Vagina (tissue), 2 donors: ENCODE measurements around the gene POLR2E. TPM values are rescaled to one million over a fixed set of nuclear protein-coding genes. Genes with fewer than 3 reads are reported as not detected.

ENCODE experiments used
- DNase-seq, 2 donors: peaks; one replicate each; pipeline ENCODE4 v3.0.0-alpha.2; 2017; ENCODE audit errors: extremely low spot score in 2 of 2
- H3K27ac ChIP-seq: fragments of 200-600 bp; sonication (generic); one replicate; pipeline ENCODE4 v1.5.1; 2019
- H3K27me3 ChIP-seq: fragments of 200-600 bp; sonication (generic); one replicate; pipeline ENCODE4 v1.5.1; 2019
- H3K36me3 ChIP-seq, 2 donors: fragments of 200-600 bp; sonication (generic); one replicate each; pipeline ENCODE4 v1.5.1; 2017 to 2019
- H3K4me1 ChIP-seq: fragments of 200-600 bp; sonication (generic); one replicate; pipeline ENCODE4 v1.5.1; 2019
- H3K4me3 ChIP-seq, 2 donors: fragments of 200-600 bp; sonication (generic); 1 replicate in 1 of 2; 2 replicates in 1 of 2; pipeline ENCODE4 v1.5.1; 2016 to 2019
- H3K9me3 ChIP-seq: fragments of 200-600 bp; sonication (generic); one replicate; pipeline ENCODE4 v1.5.1; 2019
- POLR2A ChIP-seq, 2 donors: fragments of 450-650 bp; IDR thresholded peaks; one replicate each; pipeline ENCODE4 v1.6.1; 2017; ENCODE audit warnings: antibody characterized with exemption in 2 of 2, mild to moderate bottlenecking in 2 of 2, moderate library complexity in 2 of 2
- POLR2AphosphoS5 ChIP-seq, 2 donors: sonication (generic); formaldehyde crosslinking; IDR thresholded peaks; one replicate each; pipeline ENCODE4 v1.9.0; 2017; ENCODE audit warnings: antibody characterized with exemption in 2 of 2, mild to moderate bottlenecking in 2 of 2, low read depth in 1 of 2; ENCODE audit not compliant: insufficient read depth in 1 of 2
- intact Hi-C: fragments of 100-400 bp; cut with DNase I; formaldehyde crosslinking; loops from one replicate; pipeline ENCODE4 v1.15.1; 2023
- total RNA-seq: library from RNA; depleted of rRNA; stranded (reverse); fragments of >200 nt; gene quantifications from one replicate; pipeline ENCODE4 v1.2.3, GENCODE V29; 2016
- TF ChIP-seq, protein P1 (sequence below), 3 experiments: fragments of 450-650 bp in 2 of 3; fragments of 200-600 bp in 1 of 3; sonication (generic) in 1 of 3; IDR thresholded peaks; one replicate each; pipeline ENCODE4 v1.5.1; 2017 to 2019; ENCODE audit warnings: antibody characterized with exemption in 3 of 3, mild to moderate bottlenecking in 2 of 3, moderate library complexity in 2 of 3

Gene POLR2E
- total RNA-seq, 1 donor from 2014 or later, result 83.7 TPM

DNA sequence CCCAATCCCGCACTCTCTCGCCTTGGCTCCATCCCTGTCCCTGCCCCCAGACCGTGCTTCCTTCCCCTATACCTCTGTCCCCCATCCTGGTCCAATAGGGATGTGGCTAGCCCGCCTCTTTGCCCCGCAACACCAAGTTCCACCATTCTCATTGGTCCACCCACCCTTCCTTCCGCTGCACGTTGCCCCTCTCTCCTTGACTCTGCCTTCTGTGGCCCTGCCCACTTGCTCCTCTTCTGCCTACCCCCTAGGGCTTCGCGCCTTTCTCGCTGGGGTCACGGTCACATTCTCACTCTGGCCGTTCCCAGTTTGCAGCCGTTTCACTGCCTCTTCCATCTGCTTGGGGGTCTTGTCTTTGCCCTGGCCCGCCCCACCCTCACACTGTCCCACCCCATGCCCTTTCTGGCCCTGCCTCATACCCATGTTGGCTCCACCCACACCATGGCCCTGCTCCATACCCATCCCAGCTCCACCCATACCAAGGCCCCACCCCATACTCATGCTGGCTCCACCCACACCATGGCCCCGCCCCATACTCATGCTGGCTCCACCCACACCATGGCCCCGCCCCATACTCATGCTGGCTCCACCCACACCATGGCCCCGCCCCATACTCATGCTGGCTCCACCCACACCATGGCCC lies 32.7 kb downstream of the POLR2E start:
- Histone ChIP-seq H3K4me3 (no peak overlapping the region), H3K27ac (no peak overlapping the region), H3K36me3 (peaks cover 0 to 5% of the 10 kb centered on the region in 2 donors), H3K27me3 (no peaks in the 10 kb centered on the region), H3K9me3 (peaks cover 15% of the 10 kb centered on the region), H3K4me1 (peaks cover 32% of the 10 kb centered on the region)
- TF ChIP-seq, protein P1, sequence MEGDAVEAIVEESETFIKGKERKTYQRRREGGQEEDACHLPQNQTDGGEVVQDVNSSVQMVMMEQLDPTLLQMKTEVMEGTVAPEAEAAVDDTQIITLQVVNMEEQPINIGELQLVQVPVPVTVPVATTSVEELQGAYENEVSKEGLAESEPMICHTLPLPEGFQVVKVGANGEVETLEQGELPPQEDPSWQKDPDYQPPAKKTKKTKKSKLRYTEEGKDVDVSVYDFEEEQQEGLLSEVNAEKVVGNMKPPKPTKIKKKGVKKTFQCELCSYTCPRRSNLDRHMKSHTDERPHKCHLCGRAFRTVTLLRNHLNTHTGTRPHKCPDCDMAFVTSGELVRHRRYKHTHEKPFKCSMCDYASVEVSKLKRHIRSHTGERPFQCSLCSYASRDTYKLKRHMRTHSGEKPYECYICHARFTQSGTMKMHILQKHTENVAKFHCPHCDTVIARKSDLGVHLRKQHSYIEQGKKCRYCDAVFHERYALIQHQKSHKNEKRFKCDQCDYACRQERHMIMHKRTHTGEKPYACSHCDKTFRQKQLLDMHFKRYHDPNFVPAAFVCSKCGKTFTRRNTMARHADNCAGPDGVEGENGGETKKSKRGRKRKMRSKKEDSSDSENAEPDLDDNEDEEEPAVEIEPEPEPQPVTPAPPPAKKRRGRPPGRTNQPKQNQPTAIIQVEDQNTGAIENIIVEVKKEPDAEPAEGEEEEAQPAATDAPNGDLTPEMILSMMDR (IDR thresholded peaks at IDR 0.05), result no peak
- no peak for TF ChIP-seq POLR2A (IDR thresholded peaks at IDR 0.05)
- no peak for TF ChIP-seq POLR2AphosphoS5 (IDR thresholded peaks at IDR 0.05; ENCODE audit: insufficient read depth in 1 of 2, low read depth in 1 of 2)
- no peak for DNase-seq
- intact Hi-C loops, result no loop called here

DNA sequence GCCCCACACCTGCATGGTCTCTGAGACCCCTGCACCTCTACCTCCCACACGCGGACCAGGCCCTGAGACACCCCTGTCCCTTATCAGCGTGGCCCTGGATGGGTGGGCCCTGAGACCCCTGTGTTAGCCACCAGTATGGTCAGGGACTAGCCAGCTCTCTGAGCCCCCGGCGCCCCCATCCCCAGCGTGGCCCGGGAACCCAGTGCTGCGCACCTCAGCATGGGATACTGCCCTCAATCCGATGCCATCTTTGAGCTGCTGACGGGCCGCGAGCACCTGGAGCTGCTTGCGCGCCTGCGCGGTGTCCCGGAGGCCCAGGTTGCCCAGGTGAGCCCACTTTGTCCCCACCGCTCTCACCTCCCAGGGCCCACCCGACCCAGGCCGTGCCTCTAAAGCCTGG lies 33.2 kb downstream of the POLR2E start:
- no peaks in the 10 kb centered on the region for H3K27me3 ChIP-seq
- no peak for DNase-seq
- no peak overlapping the region for H3K27ac ChIP-seq
- peaks cover 20% of the 10 kb centered on the region for H3K9me3 ChIP-seq
- intact Hi-C loops, result no loop called here
- peaks cover 27% of the 10 kb centered on the region for H3K4me1 ChIP-seq
- H3K36me3 ChIP-seq, result peaks cover 0 to 5% of the 10 kb centered on the region in 2 donors
- TF ChIP-seq, protein P1 (IDR thresholded peaks at IDR 0.05), result no peak
- TF ChIP-seq POLR2A (IDR thresholded peaks at IDR 0.05) (no peak), POLR2AphosphoS5 (IDR thresholded peaks at IDR 0.05; ENCODE audit: insufficient read depth in 1 of 2, low read depth in 1 of 2) (no peak)
- H3K4me3 ChIP-seq, result no peak overlapping the region

DNA sequence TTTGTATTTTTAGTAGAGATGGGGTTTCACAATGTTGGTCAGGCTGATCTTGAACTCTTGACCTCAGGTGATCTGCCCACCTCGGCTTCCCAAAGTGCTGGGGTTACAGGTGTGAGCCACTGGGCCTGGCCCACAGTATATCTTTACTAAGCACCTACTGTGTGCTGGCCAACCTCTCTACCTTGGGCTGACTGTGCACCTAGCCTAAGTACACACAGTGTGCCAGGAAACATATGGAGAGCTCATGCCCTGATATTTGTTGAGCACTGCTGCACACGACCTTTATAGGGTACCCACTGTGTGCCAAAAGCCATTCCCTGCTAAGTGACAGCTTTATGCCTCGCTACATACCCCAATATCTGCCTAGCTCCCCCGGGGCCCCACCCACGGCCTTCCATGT lies 34.5 kb downstream of the POLR2E start:
- no peak for TF ChIP-seq POLR2AphosphoS5 (IDR thresholded peaks at IDR 0.05; ENCODE audit: insufficient read depth in 1 of 2, low read depth in 1 of 2)
- TF ChIP-seq, protein P1 (IDR thresholded peaks at IDR 0.05), result no peak
- TF ChIP-seq POLR2A (IDR thresholded peaks at IDR 0.05), result no peak
- peaks cover 26% of the 10 kb centered on the region for H3K9me3 ChIP-seq
- H3K27me3 ChIP-seq, result no peaks in the 10 kb centered on the region
- intact Hi-C loops, result no loop called here
- no peak for DNase-seq
- peaks cover 0 to 5% of the 10 kb centered on the region in 2 donors for H3K36me3 ChIP-seq
- H3K4me1 ChIP-seq, result peaks cover 14% of the 10 kb centered on the region
- H3K27ac ChIP-seq, result no peak overlapping the region
- no peak overlapping the region for H3K4me3 ChIP-seq

DNA sequence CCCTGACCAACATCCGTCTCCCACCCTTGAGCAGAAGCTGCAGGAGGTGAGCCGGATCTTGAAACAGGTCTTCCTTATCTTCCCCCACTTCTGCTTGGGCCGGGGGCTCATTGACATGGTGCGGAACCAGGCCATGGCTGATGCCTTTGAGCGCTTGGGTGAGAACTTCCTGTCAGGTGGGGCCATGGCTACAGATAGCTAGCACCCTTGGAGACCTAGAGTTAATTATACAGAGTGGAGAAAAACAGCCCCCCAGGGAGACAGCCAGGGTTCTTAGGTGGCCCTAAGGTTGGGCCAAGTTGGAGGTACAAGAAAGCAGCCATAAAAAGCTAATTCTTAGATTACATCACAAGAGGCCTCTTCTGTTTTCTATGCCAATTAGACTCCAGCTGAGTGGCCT lies 37.1 kb downstream of the POLR2E start:
- Histone ChIP-seq H3K4me3 (no peak overlapping the region), H3K4me1 (no peaks in the 10 kb centered on the region), H3K36me3 (peaks cover 0 to 5% of the 10 kb centered on the region in 2 donors), H3K27me3 (no peaks in the 10 kb centered on the region), H3K27ac (no peak overlapping the region), H3K9me3 (peaks cover 26% of the 10 kb centered on the region)
- TF ChIP-seq POLR2A (IDR thresholded peaks at IDR 0.05) (no peak), POLR2AphosphoS5 (IDR thresholded peaks at IDR 0.05; ENCODE audit: insufficient read depth in 1 of 2, low read depth in 1 of 2) (no peak)
- TF ChIP-seq, protein P1 (IDR thresholded peaks at IDR 0.05), result no peak
- intact Hi-C loops, result no loop called here
- DNase-seq, result no peak

DNA sequence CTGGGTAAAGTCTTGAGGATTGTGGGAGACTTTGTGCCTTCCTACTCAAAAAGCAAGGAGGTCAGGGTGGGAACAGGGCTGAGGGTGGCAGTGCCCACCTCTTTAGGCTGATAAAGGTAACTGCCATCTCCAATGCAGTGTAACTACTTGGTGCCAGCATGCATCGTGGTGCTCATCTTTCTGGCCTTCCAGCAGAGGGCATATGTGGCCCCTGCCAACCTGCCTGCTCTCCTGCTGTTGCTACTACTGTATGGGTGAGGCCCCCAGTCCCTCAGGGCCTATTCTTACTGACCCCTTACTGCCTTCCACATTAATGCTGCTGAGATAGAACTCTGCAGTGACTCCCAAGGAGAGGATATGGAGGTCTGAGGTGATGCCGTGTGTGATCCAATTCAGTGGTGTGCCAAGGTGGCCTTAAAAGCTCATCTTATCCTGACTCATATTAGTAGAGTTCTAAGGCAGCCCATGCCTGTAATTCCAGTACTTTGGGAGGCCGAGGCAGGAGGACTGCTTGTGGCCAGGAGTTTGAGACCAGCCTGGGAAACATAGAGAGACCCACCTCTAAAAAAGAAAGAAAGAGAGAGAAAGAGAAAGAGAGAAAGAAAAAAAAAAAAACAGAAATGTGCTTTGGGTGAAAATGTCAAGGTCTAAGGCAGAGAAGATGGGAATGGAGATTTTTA lies 37.9 kb downstream of the POLR2E start:
- H3K4me3 ChIP-seq, result no peak overlapping the region
- TF ChIP-seq POLR2AphosphoS5 (IDR thresholded peaks at IDR 0.05; ENCODE audit: insufficient read depth in 1 of 2, low read depth in 1 of 2), result no peak
- TF ChIP-seq POLR2A (IDR thresholded peaks at IDR 0.05), result no peak
- TF ChIP-seq, protein P1 (IDR thresholded peaks at IDR 0.05), result no peak
- intact Hi-C loops, result no loop called here
- peaks cover 26% of the 10 kb centered on the region for H3K9me3 ChIP-seq
- no peak overlapping the region for H3K27ac ChIP-seq
- H3K27me3 ChIP-seq, result no peaks in the 10 kb centered on the region
- H3K4me1 ChIP-seq, result no peaks in the 10 kb centered on the region
- DNase-seq, result no peak
- H3K36me3 ChIP-seq, result peaks cover 0 to 5% of the 10 kb centered on the region in 2 donors
